B cell (primary cell): Measurements from ENCODE around the gene ADO.

Experiments used
- EZH2 ChIP-seq: IDR thresholded peaks from 2 replicates; pipeline ENCODE4 v1.6.1; 2012; ENCODE audit warnings: borderline replicate concordance, low read depth, mild to moderate bottlenecking, moderate library complexity, low read length; ENCODE audit not compliant: insufficient read depth, poor library complexity, severe bottlenecking
- TF ChIP-seq, protein P1 (sequence below): fragments of 200-600 bp; IDR thresholded peaks from one replicate; pipeline ENCODE4 v1.8.0; 2022; ENCODE audit warnings: antibody characterized with exemption, mild to moderate bottlenecking

DNA sequence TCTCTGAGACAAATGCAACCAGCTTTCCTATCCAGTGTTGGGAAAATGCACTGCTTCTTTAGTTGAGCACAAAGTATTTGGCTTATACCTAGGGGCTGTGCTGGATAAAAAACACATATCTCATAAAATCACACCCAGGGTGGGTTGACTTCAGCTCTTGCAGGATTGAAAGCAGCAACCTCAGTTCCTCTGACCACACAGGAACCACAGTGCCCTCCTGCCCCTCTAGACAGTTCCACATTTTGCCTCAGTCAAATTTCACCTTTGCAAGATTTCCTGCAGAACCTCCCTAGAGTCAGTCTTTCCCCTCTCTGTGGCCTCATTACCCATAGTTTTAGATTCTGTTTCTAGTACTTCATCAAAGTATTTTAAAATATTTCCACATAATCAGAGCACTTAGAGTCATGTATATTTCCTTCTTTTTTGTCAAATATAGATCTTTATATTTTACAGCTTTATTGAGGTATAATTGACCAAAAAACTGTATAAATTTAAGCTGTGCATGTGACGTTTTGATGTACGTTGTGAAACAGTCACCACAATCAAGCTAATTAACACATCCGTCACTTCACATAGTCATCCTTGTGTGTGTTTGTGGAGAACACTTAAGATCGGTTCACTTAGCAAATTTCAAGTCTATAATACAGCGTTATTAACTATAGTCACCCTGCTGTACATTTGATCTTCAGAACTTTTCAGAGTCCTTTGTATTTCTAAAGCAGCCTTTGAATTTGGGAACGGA lies 48.6 kb downstream of the ADO start:
- TF ChIP-seq, protein P1, sequence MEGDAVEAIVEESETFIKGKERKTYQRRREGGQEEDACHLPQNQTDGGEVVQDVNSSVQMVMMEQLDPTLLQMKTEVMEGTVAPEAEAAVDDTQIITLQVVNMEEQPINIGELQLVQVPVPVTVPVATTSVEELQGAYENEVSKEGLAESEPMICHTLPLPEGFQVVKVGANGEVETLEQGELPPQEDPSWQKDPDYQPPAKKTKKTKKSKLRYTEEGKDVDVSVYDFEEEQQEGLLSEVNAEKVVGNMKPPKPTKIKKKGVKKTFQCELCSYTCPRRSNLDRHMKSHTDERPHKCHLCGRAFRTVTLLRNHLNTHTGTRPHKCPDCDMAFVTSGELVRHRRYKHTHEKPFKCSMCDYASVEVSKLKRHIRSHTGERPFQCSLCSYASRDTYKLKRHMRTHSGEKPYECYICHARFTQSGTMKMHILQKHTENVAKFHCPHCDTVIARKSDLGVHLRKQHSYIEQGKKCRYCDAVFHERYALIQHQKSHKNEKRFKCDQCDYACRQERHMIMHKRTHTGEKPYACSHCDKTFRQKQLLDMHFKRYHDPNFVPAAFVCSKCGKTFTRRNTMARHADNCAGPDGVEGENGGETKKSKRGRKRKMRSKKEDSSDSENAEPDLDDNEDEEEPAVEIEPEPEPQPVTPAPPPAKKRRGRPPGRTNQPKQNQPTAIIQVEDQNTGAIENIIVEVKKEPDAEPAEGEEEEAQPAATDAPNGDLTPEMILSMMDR: no peak
- TF ChIP-seq EZH2: no peak
